Aorta (tissue), 5 donors: ENCODE results near the gene CALB2. TPM values are rescaled to one million over a fixed set of nuclear protein-coding genes. Genes with fewer than 3 reads are reported as not detected.

ENCODE experiments used
- ATAC-seq: fragments of 200-7000 bp; cut with Tn5 transposase; one replicate; pipeline ENCODE4 v1.9.1; 2022; ENCODE audit warnings: moderate library complexity; ENCODE audit not compliant: low FRiP score
- DNase-seq, 2 donors: peaks; one replicate each; pipeline ENCODE4 v3.0.0-alpha.2; 2020
- H3K27ac ChIP-seq, 2 donors: one replicate each; pipeline ENCODE4 v1.5.1; 2013; ENCODE audit warnings: low read length in 2 of 2, mild to moderate bottlenecking in 2 of 2, moderate library complexity in 2 of 2, control low read depth in 1 of 2, inconsistent platforms in 1 of 2, low read depth in 1 of 2
- H3K27me3 ChIP-seq, 2 donors: one replicate each; pipeline ENCODE4 v1.6.1; 2013; ENCODE audit warnings: control low read depth in 1 of 2, low read length in 1 of 2, mild to moderate bottlenecking in 1 of 2, moderate library complexity in 1 of 2; ENCODE audit not compliant: insufficient read depth in 2 of 2, control insufficient read depth in 1 of 2
- H3K36me3 ChIP-seq, 2 donors: one replicate each; pipeline ENCODE4 v1.6.1; 2013; ENCODE audit warnings: control low read depth in 1 of 2, low read length in 1 of 2, mild to moderate bottlenecking in 1 of 2; ENCODE audit not compliant: insufficient read depth in 2 of 2, control insufficient read depth in 1 of 2
- H3K4me1 ChIP-seq, 2 donors: one replicate each; pipeline ENCODE4 v1.6.1; 2013; ENCODE audit warnings: low read length in 2 of 2, control low read depth in 1 of 2, mild to moderate bottlenecking in 1 of 2, moderate library complexity in 1 of 2; ENCODE audit not compliant: insufficient read depth in 2 of 2, control insufficient read depth in 1 of 2
- H3K4me3 ChIP-seq, 2 donors: one replicate each; pipeline ENCODE4 v1.5.1; 2013; ENCODE audit warnings: low read length in 2 of 2, control low read depth in 1 of 2, mild to moderate bottlenecking in 1 of 2
- H3K9me3 ChIP-seq: one replicate; pipeline ENCODE4 v1.6.1; 2013; ENCODE audit warnings: mild to moderate bottlenecking, low read length; ENCODE audit not compliant: control insufficient read depth
- whole genome bisulfite sequencing, 2 donors: extraction: QIAGEN DNeasy Blood & Tissue Kit; methylation state at CpG; one replicate each; pipeline ENCODE4 v1.1.7; 2013; 5-methylcytosine and 5-hydroxymethylcytosine counted together
- intact Hi-C, 2 donors: fragments of 100-400 bp; cut with DNase I; formaldehyde crosslinking; loops; one replicate each; pipeline versions ENCODE4 v1.14.2 to v1.15.0; 2022
- polyA plus RNA-seq, 2 donors: library from polyadenylated mRNA; stranded (reverse); fragments of 200-250 nt; gene quantifications; one replicate each; pipeline ENCODE4 v1.2.3, GENCODE V29; 2013
- total RNA-seq, 2 donors: library from RNA; stranded (reverse); fragmentation: NEBNext Ultra II Directional; extraction: Animal tissue kit (Norgen Biotek cat#: 25700); gene quantifications; one replicate each; pipeline ENCODE4 v1.2.1, GENCODE V29; 2021
- donor health status: healthy with polysubstance abuse.
- donor health status: Bipolar disorder and iron deficiency.
- donor health status: DM: no; HTN: no; CAD: no.
- donor health status: DM: no; HTN: no; CAD: no.
- donor health status: DM: yes; HTN: yes; CAD: no.

The CALB2 gene
- total and polyA plus RNA-seq, 4 donors: 0.84 to 1.1 TPM; not detected in 2

DNA sequence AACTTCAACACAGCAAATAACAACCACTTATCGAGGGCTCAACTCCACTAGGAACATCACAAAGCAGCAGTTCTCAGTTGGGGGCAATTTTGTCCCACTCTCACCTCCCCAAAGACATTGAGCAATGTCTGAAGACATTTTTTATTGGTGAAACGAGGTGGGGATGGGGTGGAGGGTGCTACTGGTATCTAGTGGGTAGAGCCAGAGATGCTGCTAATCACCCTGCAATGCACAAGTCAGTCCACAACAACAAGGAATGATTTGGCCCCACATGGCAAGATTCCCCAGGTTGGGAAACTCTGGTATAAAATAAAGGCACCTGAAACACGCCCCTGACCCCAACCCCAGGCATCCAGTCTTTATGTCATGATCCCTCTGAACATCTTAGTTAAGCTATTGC, 50.0 kb downstream of the CALB2 start:
- intact Hi-C loops: no loop called here
- DNase-seq (no peak), ATAC-seq (no peak)
- no peaks in the 10 kb centered on the region for H3K36me3 ChIP-seq
- H3K9me3 ChIP-seq: peaks cover 1% of the 10 kb centered on the region
- H3K27me3 ChIP-seq: no peaks in the 10 kb centered on the region
- 47 to 48% methylated on average over 3 of the region's 3 CpGs for WGBS, 2 donors
- H3K27ac ChIP-seq: no peak overlapping the region
- no peak overlapping the region for H3K4me3 ChIP-seq
- no peaks in the 10 kb centered on the region for H3K4me1 ChIP-seq

DNA sequence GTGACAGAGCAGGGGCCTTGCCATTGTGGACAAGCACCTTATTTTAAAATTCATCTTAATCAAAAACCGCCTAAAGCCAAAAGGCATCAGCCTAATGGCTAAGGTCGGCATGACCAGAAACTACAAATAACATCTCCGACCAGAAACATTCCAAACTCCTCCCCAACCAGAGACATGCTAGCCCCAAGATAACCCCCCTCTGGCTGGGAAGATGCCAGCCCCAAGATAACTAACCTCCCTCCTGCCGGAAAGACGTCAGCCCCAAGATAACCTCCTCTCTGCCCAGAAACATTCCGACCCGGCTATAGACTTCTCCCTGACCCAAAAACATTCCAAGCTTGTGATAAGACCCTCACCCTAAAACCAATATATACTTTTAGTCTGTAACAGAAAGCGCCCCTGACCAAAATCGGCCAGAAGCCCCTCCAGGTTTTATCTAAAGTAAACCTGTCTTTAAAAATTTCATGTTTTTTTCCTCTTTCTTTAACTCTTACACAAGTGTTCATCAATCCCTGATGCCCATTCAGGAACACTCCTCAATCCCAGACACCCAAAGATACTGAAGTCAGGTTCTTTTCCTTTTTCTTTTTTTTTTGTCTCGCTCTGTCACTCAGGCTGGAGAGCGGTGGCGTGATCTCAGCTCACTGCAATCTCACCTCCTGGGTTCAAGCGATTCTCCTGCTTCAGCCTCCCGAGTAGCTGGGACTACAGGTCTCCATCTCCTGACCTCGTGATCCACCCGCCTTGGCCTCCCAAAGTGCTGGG, 50.7 kb downstream of the CALB2 start:
- no peak for ATAC-seq
- DNase-seq: no peak
- WGBS, 2 donors: 53 to 54% methylated on average over 16 of the region's 16 CpGs
- no peaks in the 10 kb centered on the region for H3K27me3 ChIP-seq
- no peak overlapping the region for H3K4me3 ChIP-seq
- no peaks in the 10 kb centered on the region for H3K36me3 ChIP-seq
- intact Hi-C loops: no loop called here
- no peaks in the 10 kb centered on the region for H3K4me1 ChIP-seq
- peaks cover 1% of the 10 kb centered on the region for H3K9me3 ChIP-seq
- no peak overlapping the region for H3K27ac ChIP-seq

DNA sequence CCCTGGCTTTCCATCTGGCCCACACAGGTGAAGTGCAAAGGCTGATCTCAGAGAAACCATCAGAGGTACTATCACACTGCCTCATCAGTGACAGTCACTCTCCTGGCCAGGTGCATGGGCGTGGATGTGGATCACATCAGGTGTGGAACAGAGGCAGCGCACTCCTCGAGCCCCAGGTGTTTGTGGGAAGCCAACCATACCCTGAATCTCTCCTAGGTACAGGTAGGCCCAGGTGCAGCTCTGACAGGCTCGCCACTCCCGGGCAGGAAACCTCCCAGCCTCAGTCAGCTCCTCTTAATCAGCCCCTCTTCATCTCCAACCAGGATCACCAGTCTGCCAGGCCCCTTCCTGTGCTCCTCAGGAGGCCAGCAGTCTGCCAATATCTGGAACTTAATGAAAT, 51.6 kb downstream of the CALB2 start:
- Histone ChIP-seq H3K27me3 (no peaks in the 10 kb centered on the region), H3K36me3 (no peaks in the 10 kb centered on the region), H3K4me1 (no peaks in the 10 kb centered on the region), H3K4me3 (no peak overlapping the region), H3K27ac (no peak overlapping the region), H3K9me3 (no peaks in the 10 kb centered on the region)
- WGBS, 2 donors: 72 to 84% methylated on average over 5 of the region's 5 CpGs
- ATAC-seq (no peak), DNase-seq (no peak)
- intact Hi-C loops: no loop called here

DNA sequence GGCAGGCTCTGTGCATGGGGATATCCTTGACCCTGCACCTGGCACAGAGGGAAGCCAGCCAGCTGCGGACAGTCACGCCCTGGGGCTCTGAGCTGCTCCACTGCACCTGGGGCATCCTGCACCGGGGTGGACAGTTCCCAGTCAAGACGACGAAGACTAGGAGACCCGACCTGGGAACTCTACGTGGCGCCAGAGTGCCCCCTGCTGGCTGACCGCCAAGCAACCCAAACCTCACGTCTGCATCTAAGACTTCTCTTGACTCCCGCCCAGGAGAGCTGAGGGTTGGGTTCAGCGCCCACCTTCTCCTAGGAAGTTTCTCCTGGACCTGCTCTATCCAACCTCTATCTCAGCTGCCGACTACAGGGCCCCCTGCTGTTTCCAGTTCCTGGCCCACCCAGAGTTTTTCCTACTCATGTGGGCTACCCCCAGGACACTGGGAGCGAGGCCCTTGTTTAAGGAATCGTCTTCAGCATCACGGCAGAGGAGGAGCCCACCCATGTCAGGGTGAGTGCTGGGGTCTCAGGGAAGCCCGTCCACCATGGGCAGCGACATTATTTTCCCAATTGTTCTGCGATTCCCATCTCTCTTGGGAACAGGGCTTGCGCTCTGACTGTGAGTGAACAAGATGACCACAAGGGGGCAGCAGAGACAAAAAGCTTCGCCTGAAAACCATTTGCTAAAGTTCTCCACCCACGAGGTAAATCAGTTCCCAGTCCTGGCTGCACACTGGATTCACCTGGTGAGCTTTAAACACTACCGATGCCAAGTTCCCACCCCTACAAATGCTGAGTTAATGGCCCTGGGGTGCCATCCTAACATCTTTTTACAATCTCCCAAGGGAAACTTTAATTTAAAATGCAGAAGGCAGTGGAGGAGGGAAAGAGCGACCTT, 54.0 kb downstream of the CALB2 start:
- intact Hi-C loops: loop anchor here (2.0 kb wide), 1 partner anchor 88 kb away; no protein-coding TSS in a partner anchor
- no peaks in the 10 kb centered on the region for H3K27me3 ChIP-seq
- no peak overlapping the region for H3K27ac ChIP-seq
- H3K36me3 ChIP-seq: no peaks in the 10 kb centered on the region
- ATAC-seq (peak; percentile 59), DNase-seq (peak in 1 of 2 donors; percentile 60)
- 8% methylated on average over 24 of the region's 24 CpGs for WGBS, 2 donors
- no peaks in the 10 kb centered on the region for H3K9me3 ChIP-seq
- H3K4me1 ChIP-seq: no peaks in the 10 kb centered on the region
- no peak overlapping the region for H3K4me3 ChIP-seq

DNA sequence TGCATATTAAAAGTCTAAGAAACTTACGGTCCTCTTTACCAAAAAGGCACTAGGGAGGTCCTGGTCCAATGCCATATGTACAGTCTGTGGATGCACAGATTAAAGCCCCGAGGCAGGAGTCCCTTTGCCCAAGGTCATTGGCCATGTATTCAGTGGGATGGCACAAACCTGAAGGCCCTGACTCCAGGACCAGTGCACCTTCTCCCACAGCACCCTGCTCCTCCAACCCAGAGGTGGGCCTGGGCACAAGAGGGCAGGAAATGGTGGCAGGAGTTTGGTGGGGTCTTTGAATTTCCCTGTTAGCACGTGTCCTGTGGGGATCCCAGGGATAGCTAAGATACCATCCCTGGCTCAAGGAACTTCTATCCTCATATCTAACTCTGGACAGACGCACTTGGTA, 54.8 kb downstream of the CALB2 start:
- no peaks in the 10 kb centered on the region for H3K36me3 ChIP-seq
- no peaks in the 10 kb centered on the region for H3K4me1 ChIP-seq
- H3K27ac ChIP-seq: no peak overlapping the region
- H3K27me3 ChIP-seq: no peaks in the 10 kb centered on the region
- intact Hi-C loops: loop anchor here (2.0 kb wide), 1 partner anchor 87 kb away; no protein-coding TSS in a partner anchor
- WGBS, 2 donors: 58 to 74% methylated on average over 4 of the region's 4 CpGs
- DNase-seq: no peak
- no peak overlapping the region for H3K4me3 ChIP-seq
- ATAC-seq: no peak
- H3K9me3 ChIP-seq: no peaks in the 10 kb centered on the region

DNA sequence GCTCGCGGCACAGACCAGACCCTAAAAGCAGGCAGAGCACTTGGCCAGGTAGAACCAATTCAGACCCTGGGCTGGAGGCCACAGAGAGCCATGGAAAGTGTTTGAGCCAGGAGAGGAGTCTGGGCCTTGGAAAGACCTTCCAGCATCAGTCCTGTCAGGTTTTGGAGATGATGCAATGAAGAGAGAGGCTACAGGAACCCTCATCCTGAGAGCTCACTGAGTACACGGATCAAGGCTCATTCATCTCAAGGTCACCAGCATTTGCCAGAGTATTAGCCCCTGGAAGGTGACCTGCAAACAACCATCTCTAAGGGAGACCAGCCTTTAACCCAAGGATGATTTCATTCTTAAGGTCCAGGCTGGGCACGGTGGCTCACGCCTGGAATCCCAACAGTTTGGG, 55.5 kb downstream of the CALB2 start:
- Histone ChIP-seq H3K4me1 (no peaks in the 10 kb centered on the region), H3K4me3 (no peak overlapping the region), H3K36me3 (no peaks in the 10 kb centered on the region), H3K27ac (no peak overlapping the region), H3K9me3 (no peaks in the 10 kb centered on the region), H3K27me3 (no peaks in the 10 kb centered on the region)
- DNase-seq: no peak
- WGBS, 2 donors: 89% methylated on average over 5 of the region's 5 CpGs
- no peak for ATAC-seq
- intact Hi-C loops: no loop called here

DNA sequence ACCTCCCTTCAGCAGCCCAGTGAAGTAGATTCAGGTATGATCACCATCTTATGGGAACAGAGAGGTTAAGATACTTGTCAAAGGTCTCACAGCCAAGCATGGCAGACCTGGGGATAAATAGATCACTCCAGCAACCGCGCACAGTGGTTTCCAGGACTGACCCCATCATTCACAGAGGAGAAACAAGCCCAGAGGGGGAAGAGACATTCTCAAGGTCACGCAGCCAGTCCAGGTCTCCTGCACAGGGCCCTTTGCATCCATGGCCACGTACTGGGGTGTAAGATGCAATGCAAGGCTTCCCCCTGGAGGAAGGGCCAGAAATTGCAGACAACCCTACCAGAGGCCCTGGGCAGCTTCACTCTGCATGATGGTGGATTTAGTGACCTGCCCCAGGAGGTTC, 63.4 kb downstream of the CALB2 start:
- H3K4me3 ChIP-seq: no peak overlapping the region
- H3K9me3 ChIP-seq: peaks cover 2% of the 10 kb centered on the region
- no peaks in the 10 kb centered on the region for H3K36me3 ChIP-seq
- DNase-seq (no peak), ATAC-seq (no peak)
- intact Hi-C loops: no loop called here
- WGBS, 2 donors: 58 to 59% methylated on average over 4 of the region's 4 CpGs
- no peak overlapping the region for H3K27ac ChIP-seq
- no peaks in the 10 kb centered on the region for H3K4me1 ChIP-seq
- H3K27me3 ChIP-seq: no peaks in the 10 kb centered on the region

DNA sequence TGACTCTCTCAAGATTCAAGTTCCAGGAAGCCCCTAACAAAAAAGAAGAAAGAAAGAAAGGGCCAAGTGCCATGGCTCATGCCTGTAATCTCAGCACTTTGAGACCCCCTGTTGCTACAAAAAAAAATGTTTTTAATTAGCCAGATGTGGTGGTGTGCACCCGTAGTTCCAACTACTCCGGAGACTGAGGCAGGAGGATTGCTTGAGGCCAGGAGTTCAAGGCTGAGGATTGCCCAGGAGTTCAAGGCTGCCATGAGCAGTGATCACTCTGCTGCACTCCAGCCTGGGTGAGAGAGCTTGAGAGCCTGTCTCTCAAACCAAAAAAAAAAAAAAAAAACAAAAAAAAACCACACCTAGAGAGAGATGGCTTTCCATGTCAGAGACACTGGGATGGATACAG, 64.5 kb downstream of the CALB2 start:
- DNase-seq: no peak
- Histone ChIP-seq H3K4me3 (no peak overlapping the region), H3K4me1 (no peaks in the 10 kb centered on the region), H3K9me3 (peaks cover 5% of the 10 kb centered on the region), H3K27ac (no peak overlapping the region), H3K27me3 (no peaks in the 10 kb centered on the region), H3K36me3 (no peaks in the 10 kb centered on the region)
- ATAC-seq: no peak
- intact Hi-C loops: no loop called here
- 67 to 75% methylated on average over 2 of the region's 2 CpGs for WGBS, 2 donors
